Neural progenitor cell (in vitro differentiated cells): ENCODE results near the gene ZBTB3.

Source experiments
- CTCF ChIP-seq: fragments of 200-600 bp; sonication (generic); IDR thresholded peaks from 2 replicates; pipeline ENCODE4 v1.5.1; 2017; ENCODE audit warnings: antibody characterized with exemption, mild to moderate bottlenecking
- EZH2 ChIP-seq: fragments of 200-600 bp; sonication (generic); IDR thresholded peaks from 2 replicates; pipeline ENCODE4 v1.6.1; 2017; ENCODE audit warnings: antibody characterized with exemption, mild to moderate bottlenecking, moderate library complexity
- EZH2phosphoT487 ChIP-seq: fragments of 200-600 bp; sonication (generic); IDR thresholded peaks from 2 replicates; pipeline ENCODE4 v1.6.1; 2017; ENCODE audit warnings: antibody characterized with exemption

GRCh38 chr11:62801071-62801470 lies 47.1 kb upstream of the ZBTB3 start:
- TF ChIP-seq CTCF (no peak), EZH2 (no peak), EZH2phosphoT487 (no peak)
